Measurements from ENCODE around the gene DGKQ.

DNA sequence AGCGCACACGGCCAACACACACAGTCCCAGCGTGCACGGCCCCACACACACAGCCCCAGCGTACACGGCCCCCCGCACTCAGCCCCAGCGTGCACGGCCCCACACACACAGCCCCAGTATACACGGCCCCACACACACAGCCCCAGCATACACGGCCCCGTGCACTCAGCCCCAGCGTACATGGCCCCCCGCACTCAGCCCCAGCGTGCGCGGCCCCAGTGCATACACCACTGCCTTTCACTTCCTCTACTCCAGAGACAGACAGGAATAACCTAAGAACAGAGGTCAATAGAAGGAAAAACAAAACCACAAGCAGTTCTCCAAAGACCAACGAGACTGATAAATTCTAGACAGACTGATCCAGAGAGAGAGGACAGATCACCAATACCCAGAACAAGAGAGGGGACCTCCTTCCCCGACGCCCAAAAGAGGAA lies 58.3 kb downstream of the DGKQ start:
- TF ChIP-seq, protein P1, sequence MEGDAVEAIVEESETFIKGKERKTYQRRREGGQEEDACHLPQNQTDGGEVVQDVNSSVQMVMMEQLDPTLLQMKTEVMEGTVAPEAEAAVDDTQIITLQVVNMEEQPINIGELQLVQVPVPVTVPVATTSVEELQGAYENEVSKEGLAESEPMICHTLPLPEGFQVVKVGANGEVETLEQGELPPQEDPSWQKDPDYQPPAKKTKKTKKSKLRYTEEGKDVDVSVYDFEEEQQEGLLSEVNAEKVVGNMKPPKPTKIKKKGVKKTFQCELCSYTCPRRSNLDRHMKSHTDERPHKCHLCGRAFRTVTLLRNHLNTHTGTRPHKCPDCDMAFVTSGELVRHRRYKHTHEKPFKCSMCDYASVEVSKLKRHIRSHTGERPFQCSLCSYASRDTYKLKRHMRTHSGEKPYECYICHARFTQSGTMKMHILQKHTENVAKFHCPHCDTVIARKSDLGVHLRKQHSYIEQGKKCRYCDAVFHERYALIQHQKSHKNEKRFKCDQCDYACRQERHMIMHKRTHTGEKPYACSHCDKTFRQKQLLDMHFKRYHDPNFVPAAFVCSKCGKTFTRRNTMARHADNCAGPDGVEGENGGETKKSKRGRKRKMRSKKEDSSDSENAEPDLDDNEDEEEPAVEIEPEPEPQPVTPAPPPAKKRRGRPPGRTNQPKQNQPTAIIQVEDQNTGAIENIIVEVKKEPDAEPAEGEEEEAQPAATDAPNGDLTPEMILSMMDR (IDR thresholded peaks at IDR 0.05; ENCODE audit: low read depth, low read length): no peak
- TF ChIP-seq EZH2phosphoT487 (IDR thresholded peaks at IDR 0.05; ENCODE audit: low read depth): no peak
